HG02852 (cell line): ENCODE measurements around the gene ACTR2.
A peak's percentile ranks its signal among the peaks of the same experiment; 100 is the strongest.
"Not testable (repeated sequence)": the region's sequence is repeated elsewhere in the genome, so short reads cannot be mapped to it uniquely, and the experiment has no call there.

Experiments
- ATAC-seq: cut with Tn5 transposase; IDR thresholded peaks from one replicate; pipeline ENCODE4 v1.9.1; 2021; ENCODE audit warnings: mild to moderate bottlenecking, moderate library complexity; ENCODE audit not compliant: unreplicated experiment

The ACTR2 gene

GRCh38 chr2:65311049-65311448 is 83.4 kb downstream of the ACTR2 start:
- ATAC-seq, result no peak

- no peak for ATAC-seq
These were observed 84.0 kb downstream of the ACTR2 start for GRCh38 chr2:65311596-65311995.

GRCh38 chr2:65313126-65313953 is 85.7 kb downstream of the ACTR2 start:
- no peak for ATAC-seq

GRCh38 chr2:65313954-65314256 is 86.3 kb downstream of the ACTR2 start:
- no peak for ATAC-seq

- no peak for ATAC-seq
These were observed 87.3 kb downstream of the ACTR2 start for GRCh38 chr2:65314801-65315441.

- no peak for ATAC-seq
These were observed 88.4 kb downstream of the ACTR2 start for GRCh38 chr2:65316072-65316471.

GRCh38 chr2:65317351-65317750 is 89.7 kb downstream of the ACTR2 start:
- not testable (repeated sequence) for ATAC-seq

- no peak for ATAC-seq
These were observed 90.2 kb downstream of the ACTR2 start for GRCh38 chr2:65317841-65318240.

- no peak for ATAC-seq
These were observed 91.5 kb downstream of the ACTR2 start for GRCh38 chr2:65319072-65319673.

GRCh38 chr2:65319674-65320041 is 92.0 kb downstream of the ACTR2 start:
- peak; percentile 1 for ATAC-seq

GRCh38 chr2:65320042-65320725 is 92.6 kb downstream of the ACTR2 start:
- ATAC-seq, result peak; percentile 64
